NT2/D1 (cell line): ENCODE results near the gene MTG2.

Experiments used
- SUZ12 ChIP-seq: IDR thresholded peaks from 2 replicates; pipeline ENCODE4 v1.6.1; 2011; ENCODE audit not compliant: insufficient read length, insufficient read depth; ENCODE audit errors: extremely low read depth
- YY1 ChIP-seq: IDR thresholded peaks from 2 replicates; pipeline ENCODE4 v1.6.1; 2011; ENCODE audit not compliant: insufficient read length, insufficient read depth
- ZNF274 ChIP-seq: IDR thresholded peaks from 2 replicates; pipeline ENCODE4 v1.6.1; 2011; ENCODE audit warnings: mild to moderate bottlenecking, low read depth, low read length

DNA sequence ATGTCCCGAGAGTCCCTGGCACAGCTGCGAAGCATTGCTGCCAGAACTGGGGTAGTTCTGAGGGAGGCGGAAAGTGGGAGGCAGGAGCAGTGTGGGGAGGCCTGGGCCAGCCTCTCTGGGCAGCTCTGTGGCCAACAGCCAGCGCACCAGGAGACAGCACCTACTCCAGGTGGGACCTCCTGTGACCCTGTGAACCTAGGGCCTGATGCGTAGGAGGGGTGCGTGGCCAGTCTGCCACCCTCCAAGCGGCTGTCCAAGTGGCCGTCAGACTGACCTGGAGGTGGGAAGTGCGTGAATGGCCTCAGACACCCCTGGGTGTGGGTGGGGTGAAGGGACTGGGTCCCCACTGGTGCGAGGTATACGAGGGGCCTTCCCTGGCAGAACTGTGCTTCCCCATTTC is 23.8 kb upstream of the MTG2 start:
- no peak for TF ChIP-seq SUZ12
- TF ChIP-seq YY1: no peak
- TF ChIP-seq ZNF274: no peak
